ENCODE data around the gene PIGN.
"Not testable (repeated sequence)": the region's sequence is repeated elsewhere in the genome, so short reads cannot be mapped to it uniquely, and the experiment has no call there.

The PIGN gene

DNA sequence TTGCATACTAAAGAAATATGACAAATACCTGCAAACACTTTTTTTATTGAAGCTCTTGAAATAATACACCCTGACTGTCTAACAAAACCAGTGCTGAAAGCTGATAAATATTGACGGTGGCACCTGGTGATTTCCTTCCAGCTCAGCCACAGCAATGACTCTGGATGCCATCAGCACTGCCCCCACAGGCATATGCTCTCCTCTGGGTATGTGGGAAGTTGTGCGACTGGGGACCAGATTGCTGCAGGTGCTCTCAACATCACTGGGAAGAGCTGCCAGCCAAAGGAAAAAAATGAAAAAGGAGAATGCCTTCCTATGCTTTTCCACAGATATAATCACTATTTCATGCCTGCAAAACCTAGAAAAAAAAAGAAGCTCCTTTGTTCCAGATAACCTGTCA, 141.5 kb downstream of the PIGN start:
- DNase-seq: no peak

DNA sequence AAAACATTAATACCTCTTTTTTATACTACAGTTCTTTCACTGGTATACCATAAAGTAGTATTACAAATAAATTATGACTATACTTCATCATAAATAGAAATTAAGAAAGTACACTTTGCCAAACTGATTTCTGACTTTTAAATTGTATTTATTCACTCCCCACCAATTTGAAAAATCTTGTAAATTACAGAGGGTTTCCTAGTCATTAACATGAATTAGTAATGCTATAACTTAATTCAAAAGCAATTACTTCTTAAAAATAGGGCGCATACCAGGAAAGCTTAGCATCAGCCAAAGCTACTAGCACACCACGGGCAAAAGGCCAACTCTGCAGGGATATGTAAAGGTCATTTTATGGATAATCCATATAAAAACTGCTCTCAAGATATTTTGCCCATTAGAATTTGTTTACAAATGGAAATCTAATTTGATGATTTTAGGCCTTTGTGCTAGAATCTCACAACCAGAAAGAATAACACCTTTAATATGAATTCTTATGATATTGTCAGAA, 142.3 kb downstream of the PIGN start:
- DNase-seq: no peak

DNA sequence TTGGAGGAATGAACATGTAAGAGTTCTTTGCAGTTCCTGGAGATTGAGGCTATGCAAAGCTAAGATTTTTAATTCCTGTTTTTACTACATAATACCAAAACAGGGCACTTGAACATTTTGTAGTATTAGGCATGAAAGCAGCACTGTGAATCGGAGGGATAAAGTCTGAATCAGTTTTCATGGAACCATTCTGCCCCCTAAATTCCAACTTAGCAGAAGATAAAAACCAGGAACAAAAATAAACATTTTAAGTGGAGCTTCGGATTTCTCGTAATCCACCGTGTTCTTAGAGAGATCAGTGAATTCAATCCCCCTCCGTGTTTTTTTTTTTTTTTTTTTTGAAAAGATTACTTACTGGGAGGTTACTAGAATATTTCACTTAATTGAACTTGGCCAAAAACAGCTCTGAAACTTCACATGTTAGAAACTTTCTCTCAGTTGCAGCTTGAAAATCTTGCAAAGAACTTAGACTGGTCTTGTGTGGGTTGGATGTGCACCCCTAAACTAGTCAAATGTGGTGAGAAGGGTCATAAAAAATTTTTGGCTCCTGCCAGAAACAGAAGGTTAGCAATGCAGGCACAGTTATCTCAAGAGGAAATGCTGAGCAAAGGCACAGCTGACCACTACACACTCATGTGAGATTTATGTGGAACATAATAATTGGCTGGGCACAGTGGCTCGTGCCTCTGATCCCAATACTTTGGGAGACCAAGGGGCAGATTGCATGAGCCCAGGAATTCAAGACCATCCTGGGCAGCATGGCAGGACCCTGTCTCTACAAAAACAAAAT, 148.7 kb downstream of the PIGN start:
- no peak for DNase-seq

DNA sequence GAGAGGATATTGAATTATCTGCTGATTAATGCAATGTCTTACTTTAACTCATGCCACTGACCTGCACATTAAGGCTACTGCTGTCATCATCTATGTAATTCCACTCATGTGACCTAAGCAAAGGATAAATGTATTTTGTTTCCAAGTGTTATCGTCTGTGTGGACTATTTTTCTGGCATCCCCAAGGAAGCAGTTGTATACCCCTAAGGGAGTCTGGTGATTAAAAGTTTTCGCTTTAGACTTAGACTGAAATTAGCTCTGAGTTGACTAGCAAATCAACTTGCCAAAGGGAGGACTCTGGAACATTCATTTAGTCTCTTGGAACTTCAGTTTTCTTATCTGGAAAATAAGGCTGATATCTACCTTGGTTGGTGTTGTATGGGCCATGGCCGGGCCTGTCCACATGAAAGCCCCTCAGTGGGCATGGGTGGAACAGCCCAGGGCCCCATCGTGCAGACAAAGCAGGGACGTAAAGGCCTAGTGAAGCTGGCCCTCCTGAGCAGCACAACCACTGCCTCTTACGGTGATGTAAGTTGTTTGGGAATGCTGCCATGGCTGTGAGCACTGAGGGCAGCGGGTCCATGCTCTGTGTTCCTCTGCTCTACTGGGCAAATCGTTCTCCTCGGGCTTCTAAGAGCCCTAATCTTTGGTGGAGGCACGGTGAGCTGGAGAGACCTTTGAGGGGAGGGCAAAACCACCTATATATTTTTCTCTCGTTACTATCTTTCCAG, 149.7 kb downstream of the PIGN start:
- no peak for DNase-seq

DNA sequence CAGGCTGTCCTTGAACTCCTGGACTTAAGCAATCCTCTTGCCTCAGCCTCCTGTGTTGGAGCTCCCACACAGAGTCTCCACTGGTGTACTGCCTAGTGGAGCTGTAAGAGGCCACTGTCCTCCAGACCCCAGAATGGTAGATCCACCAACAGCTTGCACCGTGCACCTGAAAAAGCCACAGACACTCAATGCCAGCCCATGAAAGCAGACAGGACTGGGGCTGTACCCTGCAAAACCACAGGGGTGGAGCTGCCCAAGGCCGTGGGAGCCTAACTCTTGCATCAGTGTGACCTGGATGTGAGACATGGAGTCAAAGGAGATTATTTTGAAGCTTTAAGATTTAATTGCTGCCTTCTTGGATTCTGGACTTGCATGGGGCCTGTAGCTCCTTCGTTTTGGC, 152.6 kb downstream of the PIGN start:
- not testable (repeated sequence) for DNase-seq

DNA sequence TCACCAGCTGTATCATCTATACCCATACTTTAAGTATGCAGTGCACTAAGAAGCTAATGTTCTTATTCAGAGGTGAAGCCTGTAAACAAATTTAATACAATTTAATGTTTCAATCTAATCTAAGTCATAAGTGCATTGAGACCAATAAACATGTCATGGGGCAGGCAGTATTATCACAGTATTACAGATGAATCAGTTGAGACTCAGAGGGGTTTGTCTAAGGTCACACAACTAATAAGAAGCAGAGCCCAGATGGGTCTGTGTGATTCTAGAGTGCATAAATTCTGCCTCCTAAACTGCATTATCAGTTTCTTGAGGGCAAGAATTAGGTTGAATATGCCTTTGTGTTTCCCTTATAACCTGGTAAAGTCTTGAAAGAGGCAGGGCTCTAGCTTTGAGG, 153.1 kb downstream of the PIGN start:
- DNase-seq: no peak

DNA sequence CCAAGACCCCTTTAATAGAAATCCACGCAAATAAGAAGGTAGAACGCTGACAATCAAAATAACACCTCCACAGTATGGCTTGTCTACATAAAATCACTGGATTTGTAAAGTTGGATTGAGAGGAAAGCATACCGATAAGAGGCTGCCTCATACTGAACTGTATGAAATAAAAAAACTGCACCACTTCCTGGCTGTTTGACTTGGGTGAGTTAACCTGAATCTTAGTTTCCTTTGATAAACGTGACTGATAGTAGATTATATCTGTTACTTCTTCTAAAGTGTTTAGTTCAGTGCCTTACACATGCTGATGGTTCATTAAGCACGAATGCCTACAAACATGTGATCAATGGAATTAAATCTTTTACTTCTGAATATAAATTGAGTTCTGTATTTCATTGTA, 153.6 kb downstream of the PIGN start:
- no peak for DNase-seq

DNA sequence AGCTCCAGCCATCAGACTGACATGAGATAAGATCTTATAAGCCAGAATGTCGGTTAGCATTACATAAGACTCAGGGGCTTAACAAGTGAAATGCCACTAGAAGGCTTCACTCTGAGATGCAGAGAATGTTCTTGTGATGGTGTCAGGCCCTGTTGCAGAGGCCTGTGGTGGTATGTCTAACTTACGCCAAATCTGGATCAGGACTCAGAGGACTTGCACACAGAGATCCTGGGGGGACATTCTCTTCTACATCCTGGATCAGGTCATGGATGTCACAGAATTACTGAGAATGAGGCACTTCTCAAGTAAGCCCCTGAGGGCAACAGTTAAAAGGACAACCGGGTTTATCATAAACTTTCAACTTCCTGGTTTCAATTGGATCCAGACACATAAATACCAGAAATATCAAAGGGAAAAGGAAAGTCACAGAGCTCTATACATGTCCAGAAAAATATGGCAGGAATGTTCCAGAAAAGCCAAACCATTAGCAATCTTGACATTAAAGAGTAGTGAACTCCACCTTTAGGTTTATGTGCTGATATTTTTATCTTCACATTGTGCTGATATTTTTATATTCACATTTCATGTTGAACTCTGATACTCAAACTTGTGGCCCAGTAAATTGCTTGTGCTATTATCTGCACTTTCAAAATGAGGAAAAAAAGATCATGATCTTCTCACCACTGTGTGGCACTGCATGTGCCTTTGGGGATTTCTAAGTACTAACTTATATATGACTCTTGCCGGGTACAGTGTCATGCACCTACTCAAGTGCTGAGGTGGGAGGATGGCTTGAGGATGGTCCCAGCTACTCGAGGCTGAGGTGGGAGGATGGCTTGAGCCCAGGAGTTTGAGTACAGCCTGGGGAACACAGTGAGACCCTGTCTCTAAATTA, 156.5 kb downstream of the PIGN start:
- DNase-seq: no peak

DNA sequence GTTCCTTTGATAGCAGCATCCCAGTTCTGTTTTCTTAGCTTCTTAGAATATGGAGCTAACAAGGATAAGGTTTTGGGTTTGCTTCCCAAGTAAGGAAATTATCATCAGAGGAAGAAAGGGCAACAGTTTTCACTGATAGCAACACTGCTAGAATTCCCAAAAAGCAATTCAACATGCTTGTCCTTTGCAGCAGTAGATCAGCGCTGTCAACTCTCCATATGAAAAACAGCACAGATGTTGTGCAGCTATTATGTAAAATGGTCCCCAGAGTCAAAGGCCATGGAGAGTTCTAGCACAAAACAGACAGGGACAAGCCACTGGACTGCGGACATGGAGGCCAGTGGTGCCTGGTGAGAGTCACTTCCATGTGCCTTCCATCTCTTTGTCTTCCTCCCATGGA, 158.1 kb downstream of the PIGN start:
- DNase-seq: no peak

DNA sequence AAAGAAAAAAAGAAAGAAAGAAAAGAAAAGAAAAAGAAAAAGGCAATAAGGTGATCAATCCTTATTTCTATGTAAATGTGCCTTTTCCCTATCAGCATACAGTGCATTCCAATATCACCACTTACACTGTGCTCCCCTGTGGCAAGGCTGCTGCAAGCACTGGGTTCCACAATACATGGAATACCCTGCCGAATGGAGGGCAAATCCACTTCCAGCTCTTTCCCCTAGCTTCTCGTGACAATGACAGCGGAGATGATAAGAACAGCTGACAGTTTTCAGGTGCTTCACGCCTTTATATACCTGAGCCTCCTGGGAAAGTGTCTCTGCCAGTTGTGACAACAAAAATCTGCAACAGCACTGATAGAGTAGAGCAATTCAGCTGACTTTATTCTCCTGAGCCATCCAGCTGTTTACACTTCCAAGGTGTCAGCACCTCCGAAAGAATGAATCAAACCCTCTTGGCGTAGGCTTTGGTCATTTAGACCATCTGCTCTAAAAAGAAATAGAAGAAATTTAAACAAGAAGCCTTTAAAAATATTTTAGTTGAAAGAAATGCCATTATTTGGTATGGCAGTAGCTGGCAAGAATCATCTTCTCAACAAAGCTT, 158.8 kb downstream of the PIGN start:
- no peak for DNase-seq

DNA sequence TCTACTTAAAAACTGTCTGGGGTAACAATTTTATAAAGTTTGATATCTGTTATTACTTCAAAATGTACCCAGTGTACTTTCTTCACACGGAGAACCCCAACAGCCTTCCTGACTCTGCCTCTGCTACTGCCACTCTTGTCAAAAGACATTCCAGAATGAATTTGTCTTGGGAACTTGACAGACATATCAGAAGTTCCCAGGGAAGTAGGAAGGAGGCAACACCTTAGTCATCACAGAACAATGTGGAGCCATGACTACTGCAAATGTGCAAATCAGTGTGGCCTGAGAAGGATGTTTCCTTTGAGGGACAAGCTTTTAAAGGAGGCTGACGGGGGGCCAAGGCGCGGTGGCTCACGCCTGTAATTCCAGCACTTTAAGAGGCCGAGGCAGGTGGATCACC, 160.3 kb downstream of the PIGN start:
- no peak for DNase-seq

DNA sequence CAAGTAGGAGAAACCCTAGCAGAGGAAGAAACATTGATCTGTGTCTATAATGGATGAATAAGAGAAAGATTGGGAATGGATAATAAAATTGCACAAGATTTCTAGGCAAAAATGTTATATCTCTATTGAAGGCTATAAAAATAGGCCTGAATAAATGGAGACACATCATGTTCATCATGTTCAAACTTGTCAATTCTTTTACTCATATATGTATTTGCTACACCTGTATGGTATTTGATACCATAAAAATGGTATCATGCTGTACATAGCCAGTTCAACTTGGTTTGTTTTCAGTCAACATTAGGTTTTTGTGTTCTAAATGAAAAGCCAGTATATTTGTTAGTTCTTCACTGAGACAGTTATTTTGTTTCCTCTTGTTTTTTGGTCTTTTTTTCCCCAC, 161.9 kb downstream of the PIGN start:
- no peak for DNase-seq

DNA sequence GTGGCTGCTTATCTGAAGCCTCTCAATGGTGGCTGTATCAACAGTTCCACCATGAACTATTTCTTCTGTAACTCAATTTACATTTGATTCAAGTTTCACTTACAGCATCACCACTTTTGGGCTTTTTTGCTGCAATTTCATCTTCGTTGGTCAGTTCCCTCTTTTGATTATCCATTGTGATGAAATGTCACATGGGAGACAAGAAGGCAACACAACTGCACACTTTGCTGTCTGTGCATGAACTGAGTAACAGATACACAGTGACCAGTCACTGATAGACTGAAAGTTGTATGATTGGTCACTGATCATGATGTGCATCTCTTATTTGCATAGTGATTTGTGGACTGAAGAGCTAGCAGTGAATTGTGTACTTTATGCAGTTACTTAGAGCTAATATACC, 163.3 kb downstream of the PIGN start:
- DNase-seq: no peak

DNA sequence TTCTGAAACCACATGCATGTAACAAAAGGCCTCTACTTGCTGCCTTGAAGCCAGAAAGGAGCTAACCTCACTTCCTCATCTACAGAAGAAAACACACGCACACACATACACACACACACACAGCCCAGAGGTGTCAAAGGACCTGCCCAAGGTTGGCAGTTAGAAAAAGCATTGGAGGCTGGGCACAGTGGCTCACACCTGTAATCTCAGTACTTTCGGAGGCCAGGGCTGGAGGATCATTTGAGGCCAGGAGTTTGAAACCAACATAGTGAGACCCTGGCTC, 168.2 kb downstream of the PIGN start:
- no peak for DNase-seq

DNA sequence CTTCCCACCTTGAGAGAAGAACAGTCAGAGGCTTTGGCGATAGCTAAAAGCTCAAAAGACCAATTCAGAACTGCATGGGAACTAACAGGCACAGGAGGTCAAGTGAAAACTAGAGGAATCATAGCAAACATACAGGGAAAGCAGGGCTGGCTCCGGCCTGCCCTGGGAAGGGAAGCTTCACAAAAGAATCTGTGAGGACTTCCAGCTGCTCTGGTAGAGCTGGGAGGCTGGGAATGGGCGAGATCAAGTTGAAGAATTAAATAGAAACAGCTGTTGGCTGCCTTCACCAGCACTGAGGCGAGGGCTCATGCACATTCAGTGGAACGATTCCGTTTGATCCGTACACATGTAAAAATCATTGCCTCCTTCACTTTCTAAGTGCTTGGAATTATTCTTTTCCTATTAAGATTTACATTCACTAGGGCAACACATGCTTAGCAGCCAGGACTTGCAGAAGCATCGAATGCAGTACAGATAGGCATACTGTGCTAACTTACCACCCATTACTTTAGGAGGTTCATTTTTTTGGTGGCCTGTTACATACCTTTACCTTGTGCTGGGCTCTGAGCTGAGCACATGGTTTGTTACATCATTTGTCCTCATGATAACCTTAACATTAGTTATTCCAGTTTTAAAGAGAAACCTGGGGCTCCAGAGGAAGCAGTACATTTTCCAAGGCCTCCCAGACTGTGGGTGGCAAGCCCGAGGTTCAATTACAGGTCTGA, 168.7 kb downstream of the PIGN start:
- no peak for DNase-seq

DNA sequence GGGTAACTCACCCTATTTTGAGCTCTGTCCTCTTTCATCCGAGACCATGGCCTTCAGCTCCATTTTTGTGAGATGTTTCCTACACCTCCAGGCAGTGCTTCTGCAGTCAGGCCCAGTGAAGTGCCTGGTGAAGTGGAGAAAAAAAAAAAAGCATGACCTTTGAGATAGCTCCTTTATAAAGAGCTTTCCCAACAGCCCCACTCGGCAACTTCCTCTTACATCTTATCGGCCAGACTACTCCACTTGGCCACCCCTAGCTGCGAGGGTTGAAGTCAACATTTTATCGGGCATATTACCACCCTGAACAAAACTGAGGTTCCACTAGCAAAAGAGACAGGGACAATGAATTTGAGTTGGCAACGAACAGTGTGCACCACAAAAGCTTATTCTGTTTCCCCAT, 169.2 kb downstream of the PIGN start:
- DNase-seq: no peak

DNA sequence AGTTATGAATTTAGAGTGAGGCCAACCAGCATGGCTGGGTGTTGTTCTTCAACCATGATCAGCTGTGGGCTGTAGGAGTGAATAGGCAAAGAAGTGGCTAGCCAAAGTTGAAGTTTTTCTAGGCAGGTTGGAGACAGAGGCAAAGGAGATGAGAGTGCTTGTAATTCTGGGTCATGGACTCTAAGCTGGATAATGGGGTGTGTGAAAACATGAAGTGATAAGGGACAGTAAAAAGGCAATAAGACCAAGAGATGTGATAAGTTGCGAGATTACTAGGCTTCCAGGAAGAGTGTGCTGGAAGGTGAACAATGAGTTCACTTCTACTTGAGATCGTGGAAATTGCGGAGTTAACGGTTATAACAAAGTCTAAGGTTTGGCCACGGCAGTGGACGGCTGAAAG, 175.4 kb downstream of the PIGN start:
- DNase-seq: no peak

DNA sequence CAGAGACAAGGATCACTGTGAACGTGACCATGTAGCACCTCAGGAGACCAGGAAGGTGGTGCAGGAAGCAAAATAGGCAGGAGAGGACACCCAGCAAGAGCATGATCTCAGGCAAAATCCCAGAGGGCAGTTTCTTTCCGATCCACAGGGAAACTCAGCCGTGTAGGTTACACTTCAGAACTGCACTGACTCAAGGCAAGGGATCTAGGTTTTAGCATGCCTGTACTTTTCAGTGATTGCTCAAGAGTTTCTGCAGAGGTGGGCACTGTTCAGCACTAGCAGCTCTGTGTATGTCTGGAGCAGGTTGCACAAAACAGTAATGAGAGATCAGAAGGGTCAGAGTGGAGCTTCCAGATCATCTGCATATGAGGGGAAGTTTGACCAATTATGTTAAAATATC, 177.3 kb downstream of the PIGN start:
- DNase-seq: no peak

DNA sequence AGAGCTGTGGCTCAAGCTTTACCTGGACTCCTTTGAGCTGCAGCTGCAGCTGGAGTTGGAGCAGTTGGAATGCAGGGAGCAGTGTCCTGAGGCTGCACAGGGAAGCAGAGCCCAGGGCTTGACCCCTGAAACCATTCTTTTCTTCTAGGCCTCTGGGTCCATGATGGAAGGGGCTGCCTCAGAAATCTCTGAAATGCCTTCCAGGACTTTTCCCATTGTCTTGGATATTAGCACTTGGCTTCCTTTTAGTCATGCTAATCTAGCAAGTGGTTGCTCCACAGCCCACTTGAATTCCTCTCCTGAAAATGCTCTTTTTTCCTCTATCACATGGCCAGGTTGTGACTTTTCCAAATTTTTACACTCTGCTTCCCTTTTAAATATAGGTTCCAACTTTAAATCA, 185.5 kb downstream of the PIGN start:
- no peak for DNase-seq

DNA sequence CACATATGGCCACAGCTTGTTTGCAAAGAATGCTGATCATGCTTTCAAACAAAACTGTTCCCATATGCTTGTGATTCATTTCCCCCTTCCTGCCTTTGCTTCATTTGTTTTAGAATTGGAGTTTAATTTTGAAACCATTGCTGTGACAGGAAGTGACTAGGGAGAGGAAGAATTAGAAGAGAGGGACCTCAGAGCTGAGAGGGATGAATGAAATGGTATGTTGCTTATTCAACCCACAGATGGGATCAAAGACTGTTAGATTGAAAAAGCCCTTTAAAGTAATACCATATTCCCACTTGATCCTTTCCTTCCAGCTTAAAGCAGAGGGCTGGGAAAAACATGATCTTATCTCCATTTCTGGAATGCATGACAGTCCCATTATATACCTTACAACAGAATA, 187.9 kb downstream of the PIGN start:
- DNase-seq: no peak

DNA sequence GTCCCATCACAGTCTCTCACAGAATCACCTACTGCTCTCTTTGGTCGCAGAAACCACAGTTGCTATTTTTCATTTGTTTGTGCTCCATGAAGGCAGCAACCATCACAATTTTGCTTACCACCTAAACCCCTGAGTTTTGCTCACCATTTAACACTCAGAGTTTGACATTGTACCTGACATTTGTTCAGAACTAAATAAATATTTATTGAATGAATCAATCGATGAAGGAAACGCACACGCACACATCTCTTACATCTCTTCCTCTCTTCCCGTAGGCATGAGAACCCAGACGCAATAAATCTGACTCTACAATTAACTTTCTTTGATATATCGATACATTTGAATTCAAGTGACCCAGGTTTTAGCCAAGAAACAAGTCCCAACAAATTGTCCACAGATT, 188.5 kb downstream of the PIGN start:
- no peak for DNase-seq

DNA sequence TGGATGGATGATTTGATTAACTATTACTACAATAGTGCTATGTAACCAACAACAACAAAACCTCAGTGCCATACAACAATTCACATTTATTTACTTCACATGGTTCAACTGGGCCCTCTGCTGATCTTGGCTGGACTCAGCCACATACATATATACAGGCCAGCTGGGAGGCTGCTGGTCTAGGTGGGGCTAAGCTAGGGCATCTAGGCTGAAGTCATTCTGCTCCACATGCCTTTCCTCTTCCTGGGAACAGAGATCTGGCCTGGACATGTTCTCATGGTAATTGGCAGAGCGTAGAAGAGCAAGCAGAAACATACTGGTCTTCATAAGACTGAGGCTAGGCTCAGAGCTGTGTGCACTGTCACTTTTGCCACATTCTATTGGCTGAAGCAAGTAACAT, 191.2 kb downstream of the PIGN start:
- DNase-seq: no peak

DNA sequence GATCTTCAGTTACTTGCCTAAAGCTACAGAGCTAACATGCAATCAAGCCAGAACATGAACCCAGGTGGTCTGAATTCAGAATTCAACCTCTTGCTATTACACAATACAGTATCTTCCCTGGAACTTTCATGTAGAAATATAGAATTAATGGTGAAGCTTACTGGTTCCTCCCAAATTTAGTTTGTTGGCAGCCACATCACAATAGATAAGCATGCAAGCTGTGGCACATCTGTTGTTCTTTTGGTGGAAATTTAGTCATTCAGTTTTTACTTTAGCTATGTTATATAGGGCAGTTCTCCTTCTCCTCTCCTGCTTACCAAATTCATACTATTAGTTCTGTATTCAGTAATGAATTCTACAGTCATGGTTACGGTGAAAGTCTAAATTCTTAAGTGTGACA, 193.0 kb downstream of the PIGN start:
- DNase-seq: no peak

Measured in NCI-H1092 (cell line).